Esophagus muscularis mucosa (tissue), 4 donors: ENCODE data around the gene CERCAM.

Experiments used
- EP300 ChIP-seq: sonication (generic); formaldehyde crosslinking; IDR thresholded peaks from one replicate; pipeline ENCODE4 v1.6.1; 2017; ENCODE audit warnings: antibody characterized with exemption
- POLR2A ChIP-seq: fragments of 450-650 bp; IDR thresholded peaks from one replicate; pipeline ENCODE4 v1.6.1; 2017; ENCODE audit warnings: antibody characterized with exemption, moderate library complexity, mild to moderate bottlenecking, low read depth
- POLR2AphosphoS5 ChIP-seq, 2 donors: sonication (generic); formaldehyde crosslinking; IDR thresholded peaks; one replicate each; pipeline ENCODE4 v1.6.1; 2017; ENCODE audit warnings: antibody characterized with exemption in 2 of 2
- TF ChIP-seq, protein P1 (sequence below), 3 experiments: fragments of 200-600 bp in 2 of 3; fragments of 450-650 bp in 1 of 3; sonication (generic) in 2 of 3; IDR thresholded peaks; one replicate each; pipeline ENCODE4 v1.5.1; 2017 to 2019; ENCODE audit warnings: antibody characterized with exemption in 3 of 3, mild to moderate bottlenecking in 2 of 3, moderate library complexity in 1 of 3

DNA sequence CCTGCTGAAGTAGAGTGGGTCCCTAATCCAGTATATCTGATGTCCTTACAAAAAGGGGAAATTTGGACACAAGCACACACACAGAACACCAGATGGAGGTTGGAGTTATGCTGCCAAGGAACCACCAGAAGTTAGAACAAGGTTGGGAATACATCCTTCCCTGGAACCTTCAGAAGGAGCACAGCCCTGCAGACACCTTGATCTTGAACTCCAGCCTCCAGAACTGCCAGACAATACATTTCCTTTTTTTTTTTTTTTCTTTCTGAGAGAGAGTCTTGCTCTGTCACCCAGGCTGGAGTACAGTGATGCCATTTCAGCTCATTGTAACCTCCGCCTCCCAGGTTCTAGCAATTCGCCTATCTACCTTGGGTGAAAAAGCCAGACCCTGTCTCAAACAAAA, 28.1 kb downstream of the CERCAM start:
- TF ChIP-seq POLR2A (no peak), EP300 (no peak), POLR2AphosphoS5 (IDR thresholded peaks at IDR 0.05) (no peak)
- TF ChIP-seq, protein P1, sequence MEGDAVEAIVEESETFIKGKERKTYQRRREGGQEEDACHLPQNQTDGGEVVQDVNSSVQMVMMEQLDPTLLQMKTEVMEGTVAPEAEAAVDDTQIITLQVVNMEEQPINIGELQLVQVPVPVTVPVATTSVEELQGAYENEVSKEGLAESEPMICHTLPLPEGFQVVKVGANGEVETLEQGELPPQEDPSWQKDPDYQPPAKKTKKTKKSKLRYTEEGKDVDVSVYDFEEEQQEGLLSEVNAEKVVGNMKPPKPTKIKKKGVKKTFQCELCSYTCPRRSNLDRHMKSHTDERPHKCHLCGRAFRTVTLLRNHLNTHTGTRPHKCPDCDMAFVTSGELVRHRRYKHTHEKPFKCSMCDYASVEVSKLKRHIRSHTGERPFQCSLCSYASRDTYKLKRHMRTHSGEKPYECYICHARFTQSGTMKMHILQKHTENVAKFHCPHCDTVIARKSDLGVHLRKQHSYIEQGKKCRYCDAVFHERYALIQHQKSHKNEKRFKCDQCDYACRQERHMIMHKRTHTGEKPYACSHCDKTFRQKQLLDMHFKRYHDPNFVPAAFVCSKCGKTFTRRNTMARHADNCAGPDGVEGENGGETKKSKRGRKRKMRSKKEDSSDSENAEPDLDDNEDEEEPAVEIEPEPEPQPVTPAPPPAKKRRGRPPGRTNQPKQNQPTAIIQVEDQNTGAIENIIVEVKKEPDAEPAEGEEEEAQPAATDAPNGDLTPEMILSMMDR (IDR thresholded peaks at IDR 0.05): no peak
